Heart left ventricle (tissue), 13 donors: ENCODE results near the gene PRRX2.

ENCODE experiments used
- POLR2A ChIP-seq, 2 donors: fragments of 450-650 bp; IDR thresholded peaks; one replicate each; pipeline ENCODE4 v1.6.1; 2017; ENCODE audit warnings: antibody characterized with exemption in 2 of 2, mild to moderate bottlenecking in 2 of 2, moderate library complexity in 2 of 2
- TF ChIP-seq, protein P1 (sequence below), 12 donors: fragments of 200-600 bp; sonication (generic) in 4 of 12; IDR thresholded peaks; one replicate each; pipeline versions ENCODE4 v1.5.0 to v1.8.0; 2018 to 2022; ENCODE audit warnings: antibody characterized with exemption in 12 of 12, mild to moderate bottlenecking in 5 of 12
- donor health status: ischemic (EF 13 %, LVEDD 7.1; RV severe dilation, severe dysfunction).
- donor health status: DM: no; HTN: yes; CAD: no.
- donor health status: DM: no; HTN: no; CAD: no.
- donor health status: ischemic (EF 25% LVEDD 6.9; RV normal size, moderate dysfunction).
- donor health status: ischemic (EF 25% LVEDD 5.7; RV mildly dilated, moderate dysfunction).
- donor health status: ischemic (EF 35%, LVEDD 5.7; RV mildly dilated, moderate dysfunction).
- donor health status: nonischemic (EF 11% LVEDD 7.7; RV severe dilation, severe dysfunction).
- donor health status: DM: yes; HTN: yes; CAD: no.
- donor health status: PGD.
- donor health status: ischemic (EF 29% LVEDD 5.4; RV normal size, mild dysfunction).
- donor health status: nonischemic (EF 23%, LVEDD 6.1; RV moderate dilation, normal function).

GRCh38 chr9:129713402-129713679, 47.9 kb downstream of the PRRX2 start:
- no peak for TF ChIP-seq POLR2A (IDR thresholded peaks at IDR 0.05)
- TF ChIP-seq, protein P1, sequence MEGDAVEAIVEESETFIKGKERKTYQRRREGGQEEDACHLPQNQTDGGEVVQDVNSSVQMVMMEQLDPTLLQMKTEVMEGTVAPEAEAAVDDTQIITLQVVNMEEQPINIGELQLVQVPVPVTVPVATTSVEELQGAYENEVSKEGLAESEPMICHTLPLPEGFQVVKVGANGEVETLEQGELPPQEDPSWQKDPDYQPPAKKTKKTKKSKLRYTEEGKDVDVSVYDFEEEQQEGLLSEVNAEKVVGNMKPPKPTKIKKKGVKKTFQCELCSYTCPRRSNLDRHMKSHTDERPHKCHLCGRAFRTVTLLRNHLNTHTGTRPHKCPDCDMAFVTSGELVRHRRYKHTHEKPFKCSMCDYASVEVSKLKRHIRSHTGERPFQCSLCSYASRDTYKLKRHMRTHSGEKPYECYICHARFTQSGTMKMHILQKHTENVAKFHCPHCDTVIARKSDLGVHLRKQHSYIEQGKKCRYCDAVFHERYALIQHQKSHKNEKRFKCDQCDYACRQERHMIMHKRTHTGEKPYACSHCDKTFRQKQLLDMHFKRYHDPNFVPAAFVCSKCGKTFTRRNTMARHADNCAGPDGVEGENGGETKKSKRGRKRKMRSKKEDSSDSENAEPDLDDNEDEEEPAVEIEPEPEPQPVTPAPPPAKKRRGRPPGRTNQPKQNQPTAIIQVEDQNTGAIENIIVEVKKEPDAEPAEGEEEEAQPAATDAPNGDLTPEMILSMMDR (IDR thresholded peaks at IDR 0.05) = no peak
